Duodenal mucosa (tissue), 2 donors: Measurements from ENCODE around the gene COL23A1.

Source experiments
- H3K27ac ChIP-seq: one replicate; pipeline ENCODE4 v1.7.0; 2013; ENCODE audit warnings: low read depth, low read length
- H3K27me3 ChIP-seq, 2 donors: one replicate each; pipeline ENCODE4 v1.7.0; 2013; ENCODE audit warnings: low read length in 2 of 2, control low read depth in 1 of 2; ENCODE audit not compliant: insufficient read depth in 2 of 2, control insufficient read depth in 1 of 2
- H3K36me3 ChIP-seq, 2 donors: one replicate each; pipeline ENCODE4 v1.7.0; 2013; ENCODE audit warnings: low read length in 2 of 2, control low read depth in 1 of 2; ENCODE audit not compliant: insufficient read depth in 2 of 2, control insufficient read depth in 1 of 2
- H3K4me1 ChIP-seq, 2 donors: one replicate each; pipeline ENCODE4 v1.7.0; 2013; ENCODE audit warnings: low read length in 2 of 2, control low read depth in 1 of 2; ENCODE audit not compliant: insufficient read depth in 2 of 2, control insufficient read depth in 1 of 2
- H3K4me3 ChIP-seq, 2 donors: one replicate each; pipeline ENCODE4 v1.7.0; 2013; ENCODE audit warnings: low read length in 2 of 2, low read depth in 1 of 2
- H3K9ac ChIP-seq, 2 donors: one replicate each; pipeline ENCODE4 v1.7.0; 2013; ENCODE audit warnings: low read length in 2 of 2, low read depth in 1 of 2
- H3K9me3 ChIP-seq, 2 donors: one replicate each; pipeline ENCODE4 v1.7.0; 2013; ENCODE audit warnings: low read length in 2 of 2, control low read depth in 1 of 2; ENCODE audit not compliant: control insufficient read depth in 1 of 2

The COL23A1 gene

GRCh38 chr5:178381921-178382695 is 208.1 kb downstream of the COL23A1 start:
- no peaks in the 10 kb centered on the region for H3K36me3 ChIP-seq
- no peaks in the 10 kb centered on the region for H3K4me1 ChIP-seq
- H3K27me3 ChIP-seq, result no peaks in the 10 kb centered on the region
- no peak overlapping the region for H3K9ac ChIP-seq
- no peak overlapping the region for H3K4me3 ChIP-seq
- H3K9me3 ChIP-seq, result no peaks in the 10 kb centered on the region
- no peak overlapping the region for H3K27ac ChIP-seq

GRCh38 chr5:178381206-178381605 is 209.0 kb downstream of the COL23A1 start:
- Histone ChIP-seq H3K9me3 (no peaks in the 10 kb centered on the region), H3K4me3 (no peak overlapping the region), H3K4me1 (no peaks in the 10 kb centered on the region), H3K27ac (no peak overlapping the region), H3K27me3 (no peaks in the 10 kb centered on the region), H3K9ac (no peak overlapping the region), H3K36me3 (no peaks in the 10 kb centered on the region)

- H3K4me1 ChIP-seq, result no peaks in the 10 kb centered on the region
- no peaks in the 10 kb centered on the region for H3K36me3 ChIP-seq
- no peak overlapping the region for H3K9ac ChIP-seq
- H3K4me3 ChIP-seq, result no peak overlapping the region
- H3K27me3 ChIP-seq, result no peaks in the 10 kb centered on the region
- no peaks in the 10 kb centered on the region for H3K9me3 ChIP-seq
- H3K27ac ChIP-seq, result no peak overlapping the region
Observed at GRCh38 chr5:178380541-178381074, 209.6 kb downstream of the COL23A1 start.

GRCh38 chr5:178380086-178380485 is 210.1 kb downstream of the COL23A1 start:
- no peaks in the 10 kb centered on the region for H3K9me3 ChIP-seq
- H3K4me3 ChIP-seq, result no peak overlapping the region
- H3K4me1 ChIP-seq, result no peaks in the 10 kb centered on the region
- H3K36me3 ChIP-seq, result no peaks in the 10 kb centered on the region
- no peak overlapping the region for H3K9ac ChIP-seq
- no peak overlapping the region for H3K27ac ChIP-seq
- no peaks in the 10 kb centered on the region for H3K27me3 ChIP-seq

- no peaks in the 10 kb centered on the region for H3K36me3 ChIP-seq
- H3K9ac ChIP-seq, result no peak overlapping the region
- H3K27ac ChIP-seq, result no peak overlapping the region
- no peaks in the 10 kb centered on the region for H3K4me1 ChIP-seq
- H3K27me3 ChIP-seq, result no peaks in the 10 kb centered on the region
- H3K9me3 ChIP-seq, result no peaks in the 10 kb centered on the region
- no peak overlapping the region for H3K4me3 ChIP-seq
Observed at GRCh38 chr5:178378527-178379484, 211.4 kb downstream of the COL23A1 start.

- Histone ChIP-seq H3K27me3 (no peaks in the 10 kb centered on the region), H3K27ac (no peak overlapping the region), H3K9me3 (no peaks in the 10 kb centered on the region), H3K4me1 (no peaks in the 10 kb centered on the region), H3K9ac (no peak overlapping the region), H3K36me3 (no peaks in the 10 kb centered on the region), H3K4me3 (no peak overlapping the region)
Observed at GRCh38 chr5:178377583-178378270, 212.5 kb downstream of the COL23A1 start.

GRCh38 chr5:178376921-178377582 is 213.1 kb downstream of the COL23A1 start:
- H3K27me3 ChIP-seq, result no peaks in the 10 kb centered on the region
- no peak overlapping the region for H3K9ac ChIP-seq
- no peaks in the 10 kb centered on the region for H3K4me1 ChIP-seq
- H3K27ac ChIP-seq, result no peak overlapping the region
- H3K36me3 ChIP-seq, result no peaks in the 10 kb centered on the region
- H3K9me3 ChIP-seq, result no peaks in the 10 kb centered on the region
- no peak overlapping the region for H3K4me3 ChIP-seq

- Histone ChIP-seq H3K4me3 (no peak overlapping the region), H3K9me3 (no peaks in the 10 kb centered on the region), H3K9ac (no peak overlapping the region), H3K27ac (no peak overlapping the region), H3K27me3 (no peaks in the 10 kb centered on the region), H3K4me1 (no peaks in the 10 kb centered on the region), H3K36me3 (no peaks in the 10 kb centered on the region)
Observed at GRCh38 chr5:178375348-178375747, 214.8 kb downstream of the COL23A1 start.

- no peaks in the 10 kb centered on the region for H3K27me3 ChIP-seq
- no peaks in the 10 kb centered on the region for H3K36me3 ChIP-seq
- no peak overlapping the region for H3K9ac ChIP-seq
- H3K4me3 ChIP-seq, result no peak overlapping the region
- H3K27ac ChIP-seq, result no peak overlapping the region
- no peaks in the 10 kb centered on the region for H3K9me3 ChIP-seq
- no peaks in the 10 kb centered on the region for H3K4me1 ChIP-seq
Observed at GRCh38 chr5:178373711-178374110, 216.5 kb downstream of the COL23A1 start.
